C4-2B (cell line): ENCODE data around the gene ARMC12.

Source experiments
- H3K27ac ChIP-seq: fragments of 450-650 bp; 2 replicates; pipeline ENCODE4 v1.5.1; 2017
- ZFX ChIP-seq: fragments of 450-650 bp; IDR thresholded peaks from 2 replicates; pipeline ENCODE4 v1.6.1; 2017
- TF ChIP-seq, protein P1 (sequence below): fragments of 450-650 bp; conservative IDR thresholded peaks from 2 replicates; pipeline ENCODE4 v1.5.1; 2017; ENCODE audit warnings: mild to moderate bottlenecking

ARMC12 gene

DNA sequence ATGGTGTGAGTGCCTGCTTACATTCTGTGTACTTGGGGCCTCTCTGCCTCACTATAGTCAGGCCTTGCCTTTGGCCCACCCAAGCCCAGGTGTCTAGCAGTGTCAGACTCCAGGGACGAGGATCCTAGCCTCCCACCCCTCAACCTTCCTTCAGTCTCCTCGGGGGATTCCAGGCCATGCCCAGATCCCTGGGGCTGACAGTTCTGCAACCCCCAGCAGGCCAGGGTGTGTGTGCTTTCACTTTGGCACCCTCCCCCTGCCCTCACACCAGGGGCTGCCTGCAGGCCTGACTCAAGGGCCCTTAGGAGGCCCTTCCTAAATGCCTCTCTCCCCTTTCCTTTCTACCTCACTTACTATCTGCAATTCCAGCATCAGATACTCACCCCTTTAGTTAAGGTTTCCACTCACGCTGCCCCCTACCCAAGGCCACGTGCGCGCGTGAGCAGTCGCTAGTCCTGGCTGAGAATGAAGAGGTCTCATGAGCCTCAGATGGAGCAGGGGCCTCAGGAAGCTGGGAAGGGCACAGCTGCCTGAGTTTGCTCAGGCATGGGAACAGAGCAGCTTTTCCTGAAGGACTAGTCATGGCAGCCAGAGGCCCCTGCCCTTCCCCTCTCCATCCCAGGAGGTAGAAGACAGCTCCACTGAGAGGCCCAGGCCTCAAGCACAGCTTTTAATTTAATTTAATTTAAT, 61.1 kb downstream of the ARMC12 start:
- no peak overlapping the region for H3K27ac ChIP-seq
- TF ChIP-seq, protein P1, sequence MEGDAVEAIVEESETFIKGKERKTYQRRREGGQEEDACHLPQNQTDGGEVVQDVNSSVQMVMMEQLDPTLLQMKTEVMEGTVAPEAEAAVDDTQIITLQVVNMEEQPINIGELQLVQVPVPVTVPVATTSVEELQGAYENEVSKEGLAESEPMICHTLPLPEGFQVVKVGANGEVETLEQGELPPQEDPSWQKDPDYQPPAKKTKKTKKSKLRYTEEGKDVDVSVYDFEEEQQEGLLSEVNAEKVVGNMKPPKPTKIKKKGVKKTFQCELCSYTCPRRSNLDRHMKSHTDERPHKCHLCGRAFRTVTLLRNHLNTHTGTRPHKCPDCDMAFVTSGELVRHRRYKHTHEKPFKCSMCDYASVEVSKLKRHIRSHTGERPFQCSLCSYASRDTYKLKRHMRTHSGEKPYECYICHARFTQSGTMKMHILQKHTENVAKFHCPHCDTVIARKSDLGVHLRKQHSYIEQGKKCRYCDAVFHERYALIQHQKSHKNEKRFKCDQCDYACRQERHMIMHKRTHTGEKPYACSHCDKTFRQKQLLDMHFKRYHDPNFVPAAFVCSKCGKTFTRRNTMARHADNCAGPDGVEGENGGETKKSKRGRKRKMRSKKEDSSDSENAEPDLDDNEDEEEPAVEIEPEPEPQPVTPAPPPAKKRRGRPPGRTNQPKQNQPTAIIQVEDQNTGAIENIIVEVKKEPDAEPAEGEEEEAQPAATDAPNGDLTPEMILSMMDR, result no peak
- no peak for TF ChIP-seq ZFX
